GM23338 (cell line): Measurements from ENCODE around the gene ATCAY. TPM values are rescaled to one million over a fixed set of nuclear protein-coding genes. Genes with fewer than 3 reads are reported as not detected.

Source experiments
- ATAC-seq: fragments of 200-7000 bp; cut with Tn5 transposase; 3 replicates; pipeline ENCODE4 v1.9.1; 2020
- DNase-seq: peaks from one replicate; pipeline ENCODE4 v3.0.0-alpha.2; 2015; ENCODE audit warnings: low spot score
- H2AFZ ChIP-seq: fragments of 200-600 bp; sonication (generic); 2 replicates; pipeline ENCODE4 v1.8.0; 2016; ENCODE audit warnings: antibody characterized with exemption, mild to moderate bottlenecking, moderate library complexity
- H3F3A ChIP-seq: fragments of 200-600 bp; sonication (generic); replicated peaks from 2 replicates; pipeline ENCODE4 v1.8.0; 2017; ENCODE audit warnings: antibody characterized with exemption, mixed run types, low read depth
- H3K27ac ChIP-seq: fragments of 200-600 bp; sonication (generic); 2 replicates; pipeline ENCODE4 v1.6.1; 2016; ENCODE audit warnings: low read depth
- H3K27me3 ChIP-seq: fragments of 200-600 bp; sonication (generic); 2 replicates; pipeline ENCODE4 v1.8.0; 2016; ENCODE audit warnings: mild to moderate bottlenecking, mixed run types, moderate library complexity; ENCODE audit not compliant: insufficient read depth
- H3K36me3 ChIP-seq: fragments of 200-600 bp; sonication (generic); 2 replicates; pipeline ENCODE4 v1.8.0; 2016; ENCODE audit warnings: mild to moderate bottlenecking; ENCODE audit not compliant: insufficient read depth
- H3K4me1 ChIP-seq: fragments of 200-600 bp; sonication (generic); 2 replicates; pipeline ENCODE4 v1.8.0; 2016; ENCODE audit warnings: mild to moderate bottlenecking, moderate library complexity; ENCODE audit not compliant: insufficient read depth
- H3K4me2 ChIP-seq: fragments of 200-600 bp; sonication (generic); 2 replicates; pipeline ENCODE4 v1.7.1; 2017; ENCODE audit warnings: mixed run types
- H3K4me3 ChIP-seq: fragments of 200-600 bp; sonication (generic); 2 replicates; pipeline ENCODE4 v1.6.1; 2016; ENCODE audit warnings: mixed run types
- H3K79me2 ChIP-seq: fragments of 200-600 bp; sonication (generic); replicated peaks from 2 replicates; pipeline ENCODE4 v1.8.0; 2017; ENCODE audit warnings: mild to moderate bottlenecking; ENCODE audit not compliant: insufficient read depth
- H3K9me2 ChIP-seq: fragments of 200-600 bp; sonication (generic); 2 replicates; pipeline ENCODE4 v1.8.0; 2017; ENCODE audit not compliant: insufficient read depth
- H4K20me1 ChIP-seq: fragments of 200-600 bp; sonication (generic); replicated peaks from 2 replicates; pipeline ENCODE4 v1.8.0; 2017; ENCODE audit warnings: mild to moderate bottlenecking; ENCODE audit not compliant: insufficient read depth
- H3K27ac Mint-ChIP-seq: 2 replicates; pipeline ENCODE4 v1.8.0; 2020; ENCODE audit warnings: inconsistent platforms, mild to moderate bottlenecking, moderate library complexity, mixed read lengths
- H3K27me3 Mint-ChIP-seq: 3 replicates; pipeline ENCODE4 v1.8.0; 2022; ENCODE audit warnings: low read depth, mild to moderate bottlenecking, moderate library complexity, mixed read lengths, inconsistent platforms; ENCODE audit not compliant: insufficient read depth, poor library complexity
- H3K36me3 Mint-ChIP-seq: 3 replicates; pipeline ENCODE4 v1.8.0; 2021; ENCODE audit warnings: low read depth, mild to moderate bottlenecking, inconsistent platforms, moderate library complexity, mixed read lengths
- H3K4me1 Mint-ChIP-seq: 3 replicates; pipeline ENCODE4 v1.8.0; 2020; ENCODE audit warnings: mild to moderate bottlenecking, inconsistent platforms, mixed read lengths
- H3K4me3 Mint-ChIP-seq: 3 replicates; pipeline ENCODE4 v1.8.0; 2021; ENCODE audit warnings: moderate library complexity, mild to moderate bottlenecking, inconsistent platforms, mixed read lengths
- H3K9me3 Mint-ChIP-seq: 3 replicates; pipeline ENCODE4 v1.8.0; 2020; ENCODE audit warnings: moderate library complexity, mild to moderate bottlenecking, inconsistent platforms, mixed read lengths
- JUNB ChIP-seq: IDR thresholded peaks from one replicate; pipeline ENCODE4 v1.6.1; 2016; ENCODE audit warnings: antibody characterized with exemption; ENCODE audit not compliant: unreplicated experiment
- NANOG ChIP-seq: IDR thresholded peaks from 2 replicates; pipeline ENCODE4 v1.6.1; 2016; ENCODE audit warnings: antibody characterized with exemption, borderline replicate concordance
- ZNF331 ChIP-seq: fragments of 250-450 bp; sonication (Bioruptor Pico); IDR thresholded peaks from 2 replicates; pipeline ENCODE4 v1.5.0; 2020; ENCODE audit warnings: low read depth, mild to moderate bottlenecking, moderate library complexity
- polyA plus RNA-seq: library from polyadenylated mRNA; unstranded; fragments of >200 nt; fragmentation: Nextera tagmentation; extraction: Ambion mirVana; gene quantifications from 2 replicates; pipeline ENCODE4 v1.2.1, GENCODE V29; 2016
- total RNA-seq: library from RNA; depleted of rRNA; stranded (reverse); fragments of >200 nt; shearing (Covaris generic); gene quantifications from 2 replicates; pipeline ENCODE4 v1.2.3, GENCODE V29; 2014
- TF ChIP-seq, protein P1 (sequence below): IDR thresholded peaks from 2 replicates; pipeline ENCODE4 v1.6.1; 2016; ENCODE audit warnings: antibody characterized with exemption
- TF ChIP-seq, protein P2 (sequence below): IDR thresholded peaks from one replicate; pipeline ENCODE4 v1.6.1; 2018; ENCODE audit warnings: antibody characterized with exemption; ENCODE audit not compliant: unreplicated experiment
- TF ChIP-seq, protein P3 (sequence below): fragments of 250-450 bp; sonication (Bioruptor Pico); IDR thresholded peaks from 2 replicates; pipeline ENCODE4 v1.5.0; 2020; ENCODE audit warnings: mild to moderate bottlenecking, moderate library complexity
- TF ChIP-seq, protein P4 (sequence below), 2 experiments: fragments of 200-600 bp in 1 of 2; sonication (generic) in 1 of 2; conservative IDR thresholded peaks; 2 replicates each; pipeline versions ENCODE4 v1.5.1 to v1.6.1; 2016 to 2017; ENCODE audit warnings: antibody characterized with exemption in 2 of 2, low read depth in 2 of 2, mild to moderate bottlenecking in 2 of 2, moderate library complexity in 1 of 2

Gene ATCAY
- total and polyA plus RNA-seq, 2 experiments from 2014 or later: 16.9 to 45.7 TPM

DNA sequence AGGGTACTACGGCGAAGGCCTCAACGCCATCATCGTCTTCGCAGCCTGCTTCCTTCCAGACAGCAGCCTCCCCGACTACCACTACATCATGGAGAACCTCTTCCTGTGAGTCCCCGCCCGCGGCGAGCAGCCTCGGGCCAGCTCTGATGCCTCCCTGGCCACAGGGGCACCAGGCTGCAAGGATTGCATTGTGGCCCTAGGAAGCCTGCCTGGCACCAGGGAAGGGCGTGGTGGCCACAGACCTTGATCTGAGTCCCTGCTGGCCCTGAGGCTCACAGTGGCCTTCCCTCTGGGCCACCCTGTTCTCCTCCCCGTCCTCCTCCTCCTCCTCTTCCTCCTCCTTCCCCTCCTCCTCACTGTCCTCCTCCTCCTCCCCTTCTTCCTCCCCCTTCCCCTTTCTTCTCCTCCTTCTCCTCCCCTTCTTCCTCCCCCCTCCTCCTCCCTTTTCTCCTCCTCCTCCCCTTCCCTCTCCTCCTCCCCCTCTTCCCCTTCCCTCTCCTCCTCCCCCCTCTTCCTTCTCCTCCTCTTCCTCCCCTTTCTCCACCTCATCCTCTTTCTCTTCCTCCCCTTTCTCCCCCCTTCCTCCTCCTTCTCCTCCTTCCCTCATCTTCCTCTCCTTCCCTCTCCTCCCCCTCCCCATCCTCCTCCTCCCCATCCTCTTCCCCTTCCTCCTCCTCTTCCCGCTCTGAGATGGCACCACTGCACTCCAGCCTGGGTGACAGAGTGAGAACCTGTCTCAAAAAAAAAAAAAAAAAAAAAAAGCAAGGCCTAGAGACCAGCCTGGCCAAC lies 28.0 kb downstream of the ATCAY start:
- H4K20me1 ChIP-seq: no peaks in the 10 kb centered on the region; the same call in 1 of the 2 replicates
- no peaks in the 10 kb centered on the region for H3K79me2 ChIP-seq
- no peak overlapping the region for H3K4me3 ChIP-seq
- H3F3A ChIP-seq: no peaks in the 10 kb centered on the region
- Mint-ChIP-seq H3K36me3 (peaks cover 42% of the 10 kb centered on the region), H3K4me1 (no peaks in the 10 kb centered on the region), H3K4me3 (no peak overlapping the region), H3K27me3 (peaks cover 3% of the 10 kb centered on the region), H3K9me3 (peaks cover 19% of the 10 kb centered on the region), H3K27ac (no peak overlapping the region)
- ATAC-seq (no peak), DNase-seq (no peak)
- H3K36me3 ChIP-seq: peaks cover 22% of the 10 kb centered on the region
- no peaks in the 10 kb centered on the region for H3K27me3 ChIP-seq
- no peak for TF ChIP-seq ZNF331 (CRISPR knock-in tag)
- no peak for TF ChIP-seq NANOG
- TF ChIP-seq, protein P1, sequence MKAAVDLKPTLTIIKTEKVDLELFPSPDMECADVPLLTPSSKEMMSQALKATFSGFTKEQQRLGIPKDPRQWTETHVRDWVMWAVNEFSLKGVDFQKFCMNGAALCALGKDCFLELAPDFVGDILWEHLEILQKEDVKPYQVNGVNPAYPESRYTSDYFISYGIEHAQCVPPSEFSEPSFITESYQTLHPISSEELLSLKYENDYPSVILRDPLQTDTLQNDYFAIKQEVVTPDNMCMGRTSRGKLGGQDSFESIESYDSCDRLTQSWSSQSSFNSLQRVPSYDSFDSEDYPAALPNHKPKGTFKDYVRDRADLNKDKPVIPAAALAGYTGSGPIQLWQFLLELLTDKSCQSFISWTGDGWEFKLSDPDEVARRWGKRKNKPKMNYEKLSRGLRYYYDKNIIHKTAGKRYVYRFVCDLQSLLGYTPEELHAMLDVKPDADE: no peak
- TF ChIP-seq, protein P2, sequence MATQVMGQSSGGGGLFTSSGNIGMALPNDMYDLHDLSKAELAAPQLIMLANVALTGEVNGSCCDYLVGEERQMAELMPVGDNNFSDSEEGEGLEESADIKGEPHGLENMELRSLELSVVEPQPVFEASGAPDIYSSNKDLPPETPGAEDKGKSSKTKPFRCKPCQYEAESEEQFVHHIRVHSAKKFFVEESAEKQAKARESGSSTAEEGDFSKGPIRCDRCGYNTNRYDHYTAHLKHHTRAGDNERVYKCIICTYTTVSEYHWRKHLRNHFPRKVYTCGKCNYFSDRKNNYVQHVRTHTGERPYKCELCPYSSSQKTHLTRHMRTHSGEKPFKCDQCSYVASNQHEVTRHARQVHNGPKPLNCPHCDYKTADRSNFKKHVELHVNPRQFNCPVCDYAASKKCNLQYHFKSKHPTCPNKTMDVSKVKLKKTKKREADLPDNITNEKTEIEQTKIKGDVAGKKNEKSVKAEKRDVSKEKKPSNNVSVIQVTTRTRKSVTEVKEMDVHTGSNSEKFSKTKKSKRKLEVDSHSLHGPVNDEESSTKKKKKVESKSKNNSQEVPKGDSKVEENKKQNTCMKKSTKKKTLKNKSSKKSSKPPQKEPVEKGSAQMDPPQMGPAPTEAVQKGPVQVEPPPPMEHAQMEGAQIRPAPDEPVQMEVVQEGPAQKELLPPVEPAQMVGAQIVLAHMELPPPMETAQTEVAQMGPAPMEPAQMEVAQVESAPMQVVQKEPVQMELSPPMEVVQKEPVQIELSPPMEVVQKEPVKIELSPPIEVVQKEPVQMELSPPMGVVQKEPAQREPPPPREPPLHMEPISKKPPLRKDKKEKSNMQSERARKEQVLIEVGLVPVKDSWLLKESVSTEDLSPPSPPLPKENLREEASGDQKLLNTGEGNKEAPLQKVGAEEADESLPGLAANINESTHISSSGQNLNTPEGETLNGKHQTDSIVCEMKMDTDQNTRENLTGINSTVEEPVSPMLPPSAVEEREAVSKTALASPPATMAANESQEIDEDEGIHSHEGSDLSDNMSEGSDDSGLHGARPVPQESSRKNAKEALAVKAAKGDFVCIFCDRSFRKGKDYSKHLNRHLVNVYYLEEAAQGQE: no peak
- TF ChIP-seq, protein P3, sequence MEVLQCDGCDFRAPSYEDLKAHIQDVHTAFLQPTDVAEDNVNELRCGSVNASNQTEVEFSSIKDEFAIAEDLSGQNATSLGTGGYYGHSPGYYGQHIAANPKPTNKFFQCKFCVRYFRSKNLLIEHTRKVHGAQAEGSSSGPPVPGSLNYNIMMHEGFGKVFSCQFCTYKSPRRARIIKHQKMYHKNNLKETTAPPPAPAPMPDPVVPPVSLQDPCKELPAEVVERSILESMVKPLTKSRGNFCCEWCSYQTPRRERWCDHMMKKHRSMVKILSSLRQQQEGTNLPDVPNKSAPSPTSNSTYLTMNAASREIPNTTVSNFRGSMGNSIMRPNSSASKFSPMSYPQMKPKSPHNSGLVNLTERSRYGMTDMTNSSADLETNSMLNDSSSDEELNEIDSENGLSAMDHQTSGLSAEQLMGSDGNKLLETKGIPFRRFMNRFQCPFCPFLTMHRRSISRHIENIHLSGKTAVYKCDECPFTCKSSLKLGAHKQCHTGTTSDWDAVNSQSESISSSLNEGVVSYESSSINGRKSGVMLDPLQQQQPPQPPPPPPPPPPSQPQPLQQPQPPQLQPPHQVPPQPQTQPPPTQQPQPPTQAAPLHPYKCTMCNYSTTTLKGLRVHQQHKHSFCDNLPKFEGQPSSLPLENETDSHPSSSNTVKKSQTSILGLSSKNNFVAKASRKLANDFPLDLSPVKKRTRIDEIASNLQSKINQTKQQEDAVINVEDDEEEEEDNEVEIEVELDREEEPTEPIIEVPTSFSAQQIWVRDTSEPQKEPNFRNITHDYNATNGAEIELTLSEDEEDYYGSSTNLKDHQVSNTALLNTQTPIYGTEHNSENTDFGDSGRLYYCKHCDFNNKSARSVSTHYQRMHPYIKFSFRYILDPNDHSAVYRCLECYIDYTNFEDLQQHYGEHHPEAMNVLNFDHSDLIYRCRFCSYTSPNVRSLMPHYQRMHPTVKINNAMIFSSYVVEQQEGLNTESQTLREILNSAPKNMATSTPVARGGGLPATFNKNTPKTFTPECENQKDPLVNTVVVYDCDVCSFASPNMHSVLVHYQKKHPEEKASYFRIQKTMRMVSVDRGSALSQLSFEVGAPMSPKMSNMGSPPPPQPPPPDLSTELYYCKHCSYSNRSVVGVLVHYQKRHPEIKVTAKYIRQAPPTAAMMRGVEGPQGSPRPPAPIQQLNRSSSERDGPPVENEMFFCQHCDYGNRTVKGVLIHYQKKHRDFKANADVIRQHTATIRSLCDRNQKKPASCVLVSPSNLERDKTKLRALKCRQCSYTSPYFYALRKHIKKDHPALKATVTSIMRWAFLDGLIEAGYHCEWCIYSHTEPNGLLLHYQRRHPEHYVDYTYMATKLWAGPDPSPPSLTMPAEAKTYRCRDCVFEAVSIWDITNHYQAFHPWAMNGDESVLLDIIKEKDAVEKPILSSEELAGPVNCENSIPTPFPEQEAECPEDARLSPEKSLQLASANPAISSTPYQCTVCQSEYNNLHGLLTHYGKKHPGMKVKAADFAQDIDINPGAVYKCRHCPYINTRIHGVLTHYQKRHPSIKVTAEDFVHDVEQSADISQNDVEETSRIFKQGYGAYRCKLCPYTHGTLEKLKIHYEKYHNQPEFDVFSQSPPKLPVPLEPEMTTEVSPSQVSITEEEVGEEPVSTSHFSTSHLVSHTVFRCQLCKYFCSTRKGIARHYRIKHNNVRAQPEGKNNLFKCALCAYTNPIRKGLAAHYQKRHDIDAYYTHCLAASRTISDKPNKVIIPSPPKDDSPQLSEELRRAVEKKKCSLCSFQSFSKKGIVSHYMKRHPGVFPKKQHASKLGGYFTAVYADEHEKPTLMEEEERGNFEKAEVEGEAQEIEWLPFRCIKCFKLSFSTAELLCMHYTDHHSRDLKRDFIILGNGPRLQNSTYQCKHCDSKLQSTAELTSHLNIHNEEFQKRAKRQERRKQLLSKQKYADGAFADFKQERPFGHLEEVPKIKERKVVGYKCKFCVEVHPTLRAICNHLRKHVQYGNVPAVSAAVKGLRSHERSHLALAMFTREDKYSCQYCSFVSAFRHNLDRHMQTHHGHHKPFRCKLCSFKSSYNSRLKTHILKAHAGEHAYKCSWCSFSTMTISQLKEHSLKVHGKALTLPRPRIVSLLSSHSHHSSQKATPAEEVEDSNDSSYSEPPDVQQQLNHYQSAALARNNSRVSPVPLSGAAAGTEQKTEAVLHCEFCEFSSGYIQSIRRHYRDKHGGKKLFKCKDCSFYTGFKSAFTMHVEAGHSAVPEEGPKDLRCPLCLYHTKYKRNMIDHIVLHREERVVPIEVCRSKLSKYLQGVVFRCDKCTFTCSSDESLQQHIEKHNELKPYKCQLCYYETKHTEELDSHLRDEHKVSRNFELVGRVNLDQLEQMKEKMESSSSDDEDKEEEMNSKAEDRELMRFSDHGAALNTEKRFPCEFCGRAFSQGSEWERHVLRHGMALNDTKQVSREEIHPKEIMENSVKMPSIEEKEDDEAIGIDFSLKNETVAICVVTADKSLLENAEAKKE (CRISPR knock-in tag): no peak
- TF ChIP-seq, protein P4, sequence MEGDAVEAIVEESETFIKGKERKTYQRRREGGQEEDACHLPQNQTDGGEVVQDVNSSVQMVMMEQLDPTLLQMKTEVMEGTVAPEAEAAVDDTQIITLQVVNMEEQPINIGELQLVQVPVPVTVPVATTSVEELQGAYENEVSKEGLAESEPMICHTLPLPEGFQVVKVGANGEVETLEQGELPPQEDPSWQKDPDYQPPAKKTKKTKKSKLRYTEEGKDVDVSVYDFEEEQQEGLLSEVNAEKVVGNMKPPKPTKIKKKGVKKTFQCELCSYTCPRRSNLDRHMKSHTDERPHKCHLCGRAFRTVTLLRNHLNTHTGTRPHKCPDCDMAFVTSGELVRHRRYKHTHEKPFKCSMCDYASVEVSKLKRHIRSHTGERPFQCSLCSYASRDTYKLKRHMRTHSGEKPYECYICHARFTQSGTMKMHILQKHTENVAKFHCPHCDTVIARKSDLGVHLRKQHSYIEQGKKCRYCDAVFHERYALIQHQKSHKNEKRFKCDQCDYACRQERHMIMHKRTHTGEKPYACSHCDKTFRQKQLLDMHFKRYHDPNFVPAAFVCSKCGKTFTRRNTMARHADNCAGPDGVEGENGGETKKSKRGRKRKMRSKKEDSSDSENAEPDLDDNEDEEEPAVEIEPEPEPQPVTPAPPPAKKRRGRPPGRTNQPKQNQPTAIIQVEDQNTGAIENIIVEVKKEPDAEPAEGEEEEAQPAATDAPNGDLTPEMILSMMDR (conservative IDR thresholded peaks at IDR 0.05; ENCODE audit: low read depth in 2 of 2): no peak
- TF ChIP-seq JUNB: no peak
- H3K4me2 ChIP-seq: no peak overlapping the region
- no peak overlapping the region for H2AFZ ChIP-seq
- no peaks in the 10 kb centered on the region for H3K4me1 ChIP-seq
- no peaks in the 10 kb centered on the region for H3K9me2 ChIP-seq
- no peak overlapping the region for H3K27ac ChIP-seq
